GM18502 (cell line): ENCODE results near the gene TAF11L11.
"Not testable (repeated sequence)": the region's sequence is repeated elsewhere in the genome, so short reads cannot be mapped to it uniquely, and the experiment has no call there.

Experiments used
- ATAC-seq: cut with Tn5 transposase; IDR thresholded peaks from one replicate; pipeline ENCODE4 v1.9.1; 2021; ENCODE audit warnings: mild to moderate bottlenecking; ENCODE audit not compliant: unreplicated experiment, poor library complexity

Gene TAF11L11

DNA sequence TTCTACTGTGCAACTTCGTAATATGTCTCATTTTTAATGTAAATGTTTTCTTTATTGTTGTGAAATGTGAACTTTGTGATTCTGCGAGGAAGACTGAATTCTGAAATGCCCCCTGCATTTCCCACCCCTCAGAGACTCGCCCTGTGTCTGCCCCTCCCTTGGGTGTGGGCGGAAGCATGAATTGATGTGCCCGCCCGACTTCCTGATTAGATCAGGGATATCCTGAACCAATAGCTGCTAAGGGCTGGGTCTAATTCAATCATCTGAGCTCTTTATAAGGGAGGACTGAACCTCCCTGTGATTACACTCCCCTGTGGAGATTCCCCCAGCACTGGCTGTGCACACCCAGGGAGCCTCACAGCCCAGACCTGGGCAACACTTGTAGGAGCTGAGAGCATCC, at the start of gene TAF11L11:
Gene TAF11L11 (plus strand): TSS at position 304 of the 400 bp plus-strand sequence.
- ATAC-seq: not testable (repeated sequence)

DNA sequence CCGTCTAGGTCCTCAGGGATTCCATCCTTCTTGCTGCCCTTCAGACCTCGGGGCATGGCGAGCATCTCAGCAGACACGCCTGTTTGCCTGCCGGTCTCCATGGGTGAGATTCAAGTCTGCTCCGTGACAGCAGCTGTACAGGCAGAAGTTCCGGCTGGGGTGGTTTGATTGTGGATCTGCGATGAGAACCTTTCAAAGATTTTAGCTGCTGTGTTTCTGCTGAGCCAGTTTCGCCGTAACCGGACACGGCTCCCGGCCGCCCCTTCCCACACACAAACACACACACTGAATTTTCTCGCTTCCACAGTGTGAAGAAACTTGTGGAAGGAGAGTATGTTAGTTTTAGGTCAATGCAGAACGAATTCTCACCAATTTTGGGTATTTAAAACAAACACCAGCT, 18.3 kb upstream of the TAF11L11 start, which contains the start of gene TAF11L7:
Gene TAF11L7 (minus strand): TSS at position 101 of the 400 bp plus-strand sequence.
- ATAC-seq: not testable (repeated sequence)

DNA sequence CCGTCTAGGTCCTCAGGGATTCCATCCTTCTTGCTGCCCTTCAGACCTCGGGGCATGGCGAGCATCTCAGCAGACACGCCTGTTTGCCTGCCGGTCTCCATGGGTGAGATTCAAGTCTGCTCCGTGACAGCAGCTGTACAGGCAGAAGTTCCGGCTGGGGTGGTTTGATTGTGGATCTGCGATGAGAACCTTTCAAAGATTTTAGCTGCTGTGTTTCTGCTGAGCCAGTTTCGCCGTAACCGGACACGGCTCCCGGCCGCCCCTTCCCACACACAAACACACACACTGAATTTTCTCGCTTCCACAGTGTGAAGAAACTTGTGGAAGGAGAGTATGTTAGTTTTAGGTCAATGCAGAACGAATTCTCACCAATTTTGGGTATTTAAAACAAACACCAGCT, 13.1 kb upstream of the TAF11L11 start, which contains the start of gene TAF11L8:
Gene TAF11L8 (minus strand): TSS at position 101 of the 400 bp plus-strand sequence.
- ATAC-seq: not testable (repeated sequence)

DNA sequence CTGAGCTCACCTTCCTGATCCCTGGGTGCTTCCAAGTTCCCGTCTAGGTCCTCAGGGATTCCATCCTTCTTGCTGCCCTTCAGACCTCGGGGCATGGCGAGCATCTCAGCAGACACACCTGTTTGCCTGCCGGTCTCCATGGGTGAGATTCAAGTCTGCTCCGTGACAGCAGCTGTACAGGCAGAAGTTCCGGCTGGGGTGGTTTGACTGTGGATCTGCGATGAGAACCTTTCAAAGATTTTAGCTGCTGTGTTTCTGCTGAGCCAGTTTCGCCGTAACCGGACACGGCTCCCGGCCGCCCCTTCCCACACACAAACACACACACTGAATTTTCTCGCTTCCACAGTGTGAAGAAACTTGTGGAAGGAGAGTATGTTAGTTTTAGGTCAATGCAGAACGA, 9.7 kb upstream of the TAF11L11 start, which contains the start of gene TAF11L9:
Gene TAF11L9 (minus strand): TSS at position 140 of the 400 bp plus-strand sequence.
- ATAC-seq: not testable (repeated sequence)

GRCh38 chr5:17597728-17598127, 6.3 kb upstream of the TAF11L11 start, which contains the start of gene TAF11L10:
Gene TAF11L10, minus strand, starts transcription at chr5:17597828.
- ATAC-seq: not testable (repeated sequence)

DNA sequence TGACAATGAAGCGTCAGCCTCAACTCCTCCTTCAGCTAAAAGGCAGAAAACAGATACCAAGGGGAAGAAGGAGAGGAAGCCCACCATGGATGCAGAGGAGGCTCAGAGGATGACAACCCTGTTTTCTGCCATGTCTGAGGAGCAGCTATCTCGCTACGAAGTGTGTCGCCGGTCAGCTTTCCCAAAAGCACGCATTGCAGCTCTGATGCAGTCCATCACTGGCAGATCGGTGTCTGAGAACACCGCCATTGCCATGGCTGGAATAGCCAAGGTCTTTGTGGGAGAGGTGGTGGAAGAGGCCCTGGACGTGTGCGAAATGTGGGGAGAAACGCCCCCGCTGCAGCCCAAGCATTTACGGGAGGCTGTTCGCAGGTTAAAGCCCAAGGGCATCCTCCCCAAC, 968 bp downstream of the TAF11L11 start:
- no peak for ATAC-seq

DNA sequence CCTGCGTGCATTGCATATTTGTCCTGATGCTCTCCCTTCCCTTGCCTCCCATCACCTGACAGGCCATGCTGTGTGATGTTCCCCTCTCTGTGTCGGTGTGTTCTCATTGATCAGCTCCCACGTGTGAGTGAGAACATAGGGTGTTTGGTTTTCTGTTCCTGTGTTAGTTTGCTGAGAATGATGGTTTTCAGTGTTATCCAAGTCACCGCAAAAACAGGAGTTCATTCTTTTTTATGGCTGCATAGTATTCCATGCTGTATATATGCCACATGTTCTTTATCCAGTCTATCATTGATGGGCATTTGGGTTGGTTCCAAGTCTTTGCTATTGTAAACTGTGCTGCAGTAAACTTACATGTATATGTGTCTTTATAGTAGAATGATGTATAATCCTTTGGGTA, 3.5 kb downstream of the TAF11L11 start:
- not testable (repeated sequence) for ATAC-seq

GRCh38 chr5:17610092-17610491, 6.1 kb downstream of the TAF11L11 start, which contains the start of gene TAF11L12:
Gene TAF11L12, plus strand, starts transcription at chr5:17610392.
- ATAC-seq: not testable (repeated sequence)

- no peak for ATAC-seq
Observed at GRCh38 chr5:17614872-17615605, 11.1 kb downstream of the TAF11L11 start.

- no peak for ATAC-seq
Observed at GRCh38 chr5:17619354-17619753, 15.4 kb downstream of the TAF11L11 start.

DNA sequence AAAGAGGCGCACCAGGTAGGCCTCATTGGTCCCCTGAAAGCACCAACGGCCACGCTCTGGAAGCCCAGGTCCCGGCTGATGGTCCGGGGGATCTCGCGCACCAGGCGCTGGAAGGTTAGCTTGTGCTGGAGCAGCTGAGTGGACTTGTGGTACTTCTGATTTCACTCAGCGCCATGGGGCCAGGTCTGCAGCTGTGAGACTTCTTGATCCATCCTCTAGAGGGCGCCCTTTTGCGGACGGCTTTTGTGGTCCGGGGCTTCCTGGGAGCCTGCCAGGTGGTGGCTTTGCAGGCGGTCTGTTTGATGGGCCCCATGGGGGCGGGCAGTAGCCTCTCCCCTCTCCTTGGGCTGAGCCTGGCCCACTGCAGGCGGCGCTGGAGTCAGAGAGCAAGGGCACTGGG, 16.6 kb downstream of the TAF11L11 start:
- ATAC-seq: no peak

GRCh38 chr5:17625686-17626085, 21.7 kb downstream of the TAF11L11 start:
- ATAC-seq: no peak

- ATAC-seq: not testable (repeated sequence)
Observed at GRCh38 chr5:17631788-17632187, 27.8 kb downstream of the TAF11L11 start, which contains the start of gene TAF11L13. Gene TAF11L13, plus strand, starts transcription at chr5:17632088.

DNA sequence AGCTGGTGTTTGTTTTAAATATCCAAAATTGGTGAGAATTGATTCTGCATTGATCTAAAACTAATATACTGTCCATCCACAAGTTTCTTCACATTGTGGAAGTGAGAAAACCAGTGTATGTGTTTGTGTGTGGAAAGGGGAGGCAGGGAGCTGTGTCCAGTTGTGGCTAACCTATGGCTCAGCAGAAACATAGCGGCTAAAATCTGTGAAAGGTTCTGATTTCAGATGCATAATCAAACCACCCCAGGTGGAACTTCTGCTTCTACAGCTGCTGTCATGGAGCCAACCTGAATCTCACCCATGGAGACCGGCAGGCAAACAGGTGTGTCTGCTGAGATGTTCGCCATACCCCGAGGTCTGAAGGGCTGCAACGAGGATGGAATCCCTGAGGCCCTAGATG, 30.2 kb downstream of the TAF11L11 start, which contains the start of gene TAF11L14:
Gene TAF11L14 (plus strand): TSS at position 301 of the 400 bp plus-strand sequence.
- ATAC-seq: no peak

DNA sequence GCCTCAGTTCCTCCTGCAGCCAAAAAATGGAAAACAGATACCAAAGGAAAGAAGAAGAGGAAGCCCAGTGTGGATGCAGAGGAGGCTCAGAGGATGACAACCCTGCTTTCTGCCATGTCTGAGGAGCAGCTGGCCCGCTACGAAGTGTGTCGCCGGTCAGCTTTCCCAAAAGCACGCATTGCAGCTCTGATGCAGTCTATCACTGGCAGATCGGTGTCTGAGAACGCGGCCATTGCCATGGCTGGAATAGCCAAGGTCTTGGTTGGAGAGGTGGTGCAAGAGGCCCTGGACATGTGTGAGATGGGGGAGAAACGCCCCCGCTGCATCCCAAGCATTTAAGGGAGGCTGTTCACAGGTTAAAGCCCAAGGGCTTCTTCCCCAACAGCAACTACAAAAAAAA, 45.2 kb downstream of the TAF11L11 start:
- not testable (repeated sequence) for ATAC-seq

- not testable (repeated sequence) for ATAC-seq
Observed at GRCh38 chr5:17655201-17655759, 51.3 kb downstream of the TAF11L11 start.
